GM18511 (cell line): ENCODE measurements around the gene ST6GALNAC5.
"Not testable (repeated sequence)": the region's sequence is repeated elsewhere in the genome, so short reads cannot be mapped to it uniquely, and the experiment has no call there.

Experiments
- ATAC-seq: cut with Tn5 transposase; IDR thresholded peaks from one replicate; pipeline ENCODE4 v1.9.1; 2021; ENCODE audit warnings: mild to moderate bottlenecking, moderate library complexity; ENCODE audit not compliant: unreplicated experiment

The ST6GALNAC5 gene

GRCh38 chr1:76865696-76866286 lies 1.5 kb upstream of the ST6GALNAC5 start:
- no peak for ATAC-seq

- no peak for ATAC-seq
Observed at GRCh38 chr1:76866566-76866965, 714 bp upstream of the ST6GALNAC5 start.

- ATAC-seq = peak; percentile 61
Observed at GRCh38 chr1:76868154-76868882, 1.0 kb downstream of the ST6GALNAC5 start.

GRCh38 chr1:76868916-76869315 lies 1.6 kb downstream of the ST6GALNAC5 start:
- ATAC-seq = no peak

GRCh38 chr1:76870037-76870436 lies 2.8 kb downstream of the ST6GALNAC5 start:
- ATAC-seq = no peak

- peak; percentile 87 for ATAC-seq
Observed at GRCh38 chr1:76871355-76871974, 4.2 kb downstream of the ST6GALNAC5 start.

- no peak for ATAC-seq
Observed at GRCh38 chr1:76872944-76873343, 5.7 kb downstream of the ST6GALNAC5 start.

- no peak for ATAC-seq
Observed at GRCh38 chr1:76876655-76877395, 9.5 kb downstream of the ST6GALNAC5 start.

- not testable (repeated sequence) for ATAC-seq
Observed at GRCh38 chr1:76879014-76879413, 11.7 kb downstream of the ST6GALNAC5 start.

- no peak for ATAC-seq
Observed at GRCh38 chr1:76881762-76882161, 14.5 kb downstream of the ST6GALNAC5 start.

GRCh38 chr1:76891931-76892622 lies 24.8 kb downstream of the ST6GALNAC5 start:
- ATAC-seq = no peak

- no peak for ATAC-seq
Observed at GRCh38 chr1:76892675-76893074, 25.4 kb downstream of the ST6GALNAC5 start.

GRCh38 chr1:76901158-76901767 lies 34.0 kb downstream of the ST6GALNAC5 start:
- ATAC-seq = peak; percentile 99

GRCh38 chr1:76905876-76906595 lies 38.8 kb downstream of the ST6GALNAC5 start:
- ATAC-seq = no peak

GRCh38 chr1:76909311-76909710 lies 42.0 kb downstream of the ST6GALNAC5 start:
- ATAC-seq = no peak

- ATAC-seq = no peak
Observed at GRCh38 chr1:76919085-76919484, 51.8 kb downstream of the ST6GALNAC5 start.

- ATAC-seq = peak; percentile 77
Observed at GRCh38 chr1:76921590-76921989, 54.3 kb downstream of the ST6GALNAC5 start.

- no peak for ATAC-seq
Observed at GRCh38 chr1:76925825-76926224, 58.5 kb downstream of the ST6GALNAC5 start.

GRCh38 chr1:76928522-76928921 lies 61.2 kb downstream of the ST6GALNAC5 start:
- ATAC-seq = no peak

- ATAC-seq = no peak
Observed at GRCh38 chr1:76929136-76929535, 61.9 kb downstream of the ST6GALNAC5 start.
